H1 (cell line): ENCODE measurements around the gene MRPL17.

Experiments used
- ASH2L ChIP-seq: fragments of 200-600, 300-600 bp; sonication (generic); IDR thresholded peaks from one replicate; pipeline ENCODE4 v1.7.1; 2017; ENCODE audit warnings: low read length
- BRCA1 ChIP-seq: IDR thresholded peaks from 2 replicates; pipeline ENCODE4 v1.6.1; 2012; ENCODE audit warnings: low read depth, low read length, improper control_type of control experiment
- CTCF ChIP-seq, 3 experiments: IDR thresholded peaks; 1 replicate in 2 of 3; 2 replicates in 1 of 3; pipeline versions ENCODE4 v1.5.1 to v1.6.1; 2011; ENCODE audit warnings: low read length in 3 of 3, mild to moderate bottlenecking in 3 of 3, inconsistent platforms in 2 of 3, low read depth in 1 of 3, moderate library complexity in 1 of 3; ENCODE audit not compliant: insufficient read depth in 1 of 3; ENCODE audit errors: control extremely low read depth in 1 of 3
- EZH2 ChIP-seq: fragments of 200-600 bp; sonication (generic); IDR thresholded peaks from 2 replicates; pipeline ENCODE4 v1.7.1; 2012; ENCODE audit warnings: low read depth, mild to moderate bottlenecking, moderate library complexity, low read length, inconsistent platforms; ENCODE audit not compliant: severe bottlenecking
- JUND ChIP-seq: IDR thresholded peaks from 2 replicates; pipeline ENCODE4 v1.6.1; 2011; ENCODE audit warnings: mild to moderate bottlenecking, improper control_type of control experiment, low read length
- MAX ChIP-seq: IDR thresholded peaks from 2 replicates; pipeline ENCODE4 v1.6.1; 2012; ENCODE audit warnings: inconsistent platforms
- POLR2A ChIP-seq, 2 experiments: IDR thresholded peaks; 1 replicate in 1 of 2; 2 replicates in 1 of 2; pipeline ENCODE4 v1.6.1; 2011; ENCODE audit warnings: low read depth in 2 of 2, low read length in 2 of 2, mild to moderate bottlenecking in 2 of 2; ENCODE audit errors: control extremely low read depth in 1 of 2
- POLR2AphosphoS5 ChIP-seq: IDR thresholded peaks from 2 replicates; pipeline ENCODE4 v1.6.1; 2011; ENCODE audit warnings: low read depth, low read length
- RFX5 ChIP-seq: IDR thresholded peaks from 2 replicates; pipeline ENCODE4 v1.6.1; 2011; ENCODE audit warnings: low read depth, low read length, improper control_type of control experiment, borderline replicate concordance
- RXRA ChIP-seq: IDR thresholded peaks from 2 replicates; pipeline ENCODE4 v1.6.1; 2011; ENCODE audit warnings: low read depth, mild to moderate bottlenecking, low read length, moderate library complexity; ENCODE audit not compliant: insufficient read depth
- SIN3A ChIP-seq, 2 experiments: IDR thresholded peaks in 1 of 2; conservative IDR thresholded peaks in 1 of 2; 2 replicates each; pipeline ENCODE4 v1.6.1; 2011 to 2012; ENCODE audit warnings: low read length in 2 of 2, improper control_type of control experiment in 1 of 2, low read depth in 1 of 2, mild to moderate bottlenecking in 1 of 2
- SRF ChIP-seq: IDR thresholded peaks from 2 replicates; pipeline ENCODE4 v1.6.1; 2011; ENCODE audit warnings: mild to moderate bottlenecking, low read depth, low read length, moderate library complexity
- USF2 ChIP-seq: IDR thresholded peaks from 2 replicates; pipeline ENCODE4 v1.6.1; 2011; ENCODE audit warnings: low read length, improper control_type of control experiment
- YY1 ChIP-seq: IDR thresholded peaks from 2 replicates; pipeline ENCODE4 v1.6.1; 2011; ENCODE audit warnings: low read depth, mild to moderate bottlenecking, low read length

- TF ChIP-seq SRF, result no peak
- TF ChIP-seq CTCF (IDR thresholded peaks at IDR 0.05; ENCODE audit: control extremely low read depth in 1 of 3, insufficient read depth in 1 of 3, low read depth in 1 of 3, low read length in 3 of 3), result no peak
- no peak for TF ChIP-seq POLR2A (IDR thresholded peaks at IDR 0.05; ENCODE audit: control extremely low read depth in 1 of 2, low read depth in 2 of 2, low read length in 2 of 2)
- no peak for TF ChIP-seq YY1
- no peak for TF ChIP-seq EZH2
- no peak for TF ChIP-seq ASH2L
- no peak for TF ChIP-seq JUND
- TF ChIP-seq MAX, result no peak
- no peak for TF ChIP-seq POLR2AphosphoS5
- no peak for TF ChIP-seq RXRA
- TF ChIP-seq SIN3A (conservative IDR thresholded peaks at IDR 0.05 in 1 of 2, IDR thresholded peaks at IDR 0.05 in 1 of 2; ENCODE audit: low read depth in 1 of 2, low read length in 2 of 2), result no peak
- no peak for TF ChIP-seq RFX5
- no peak for TF ChIP-seq USF2
- no peak for TF ChIP-seq BRCA1
Measured at GRCh38 chr11:6656936-6657335, 26.2 kb downstream of the MRPL17 start.
